B cell (primary cell): ENCODE data around the gene RFC1. TPM values are rescaled to one million over a fixed set of nuclear protein-coding genes. Genes with fewer than 3 reads are reported as not detected.

ENCODE experiments used
- ATAC-seq: fragments of 200-7000 bp; cut with Tn5 transposase; one replicate; pipeline ENCODE4 v1.10.0; 2021; ENCODE audit warnings: low read depth, mild to moderate bottlenecking, moderate number of reproducible peaks, moderate library complexity
- CTCF ChIA-PET: fragments of 350-600 bp; sonication (Branson Sonifier 250); formaldehyde crosslinking; loops from one replicate; lab custom pipeline; 2021; ENCODE audit warnings: antibody characterized with exemption, inconsistent platforms; lab: Charles Lee
- POLR2A ChIA-PET: fragments of 350-600 bp; sonication (Branson Sonifier 250); formaldehyde crosslinking; loops from one replicate; lab custom pipeline; 2021; ENCODE audit warnings: antibody characterized with exemption; lab: Charles Lee
- DNase-seq: peaks from one replicate; pipeline ENCODE4 v3.0.0; 2013
- H2AFZ ChIP-seq: 2 replicates; pipeline ENCODE4 v1.6.1; 2012; ENCODE audit warnings: mild to moderate bottlenecking, low read depth, low read length; ENCODE audit not compliant: insufficient read depth, poor library complexity, severe bottlenecking
- H3K27ac ChIP-seq, 2 donors: 1 replicate in 1 of 2; 2 replicates in 1 of 2; pipeline ENCODE4 v1.5.1; 2012 to 2013; ENCODE audit warnings: low read length in 2 of 2, mild to moderate bottlenecking in 2 of 2, moderate library complexity in 1 of 2
- H3K27me3 ChIP-seq, 4 experiments: fragments of 200-600 bp in 1 of 4; sonication (generic) in 1 of 4; replicated peaks in 1 of 4; 1 replicate in 2 of 4; 2 replicates in 2 of 4; pipeline versions ENCODE4 v1.6.1 to v1.7.0; 2013 to 2016; ENCODE audit warnings: low read length in 3 of 4, mild to moderate bottlenecking in 2 of 4, mixed read lengths in 1 of 4, moderate library complexity in 1 of 4; ENCODE audit not compliant: insufficient read depth in 4 of 4, control insufficient read depth in 3 of 4; ENCODE audit errors: control extremely low read depth in 1 of 4
- H3K36me3 ChIP-seq, 2 experiments: replicated peaks in 1 of 2; 1 replicate in 1 of 2; 2 replicates in 1 of 2; pipeline versions ENCODE4 v1.6.1 to v1.7.1; 2013; ENCODE audit warnings: low read length in 1 of 2; ENCODE audit not compliant: insufficient read depth in 2 of 2, control insufficient read depth in 1 of 2; ENCODE audit errors: control extremely low read depth in 1 of 2, extremely low read depth in 1 of 2
- H3K4me1 ChIP-seq, 2 donors: fragments of 200-600 bp in 1 of 2; sonication (generic) in 1 of 2; 1 replicate in 1 of 2; 2 replicates in 1 of 2; pipeline versions ENCODE4 v1.5.1 to v1.6.1; 2013 to 2017; ENCODE audit warnings: low read length in 2 of 2; ENCODE audit not compliant: control insufficient read depth in 2 of 2, insufficient read depth in 2 of 2
- H3K4me2 ChIP-seq: replicated peaks from 2 replicates; pipeline ENCODE3; 2012; ENCODE audit warnings: mild to moderate bottlenecking, low read depth, low read length; ENCODE audit not compliant: poor library complexity, severe bottlenecking
- H3K4me3 ChIP-seq, 5 experiments: fragments of 200-600 bp in 1 of 5; sonication (generic) in 1 of 5; 1 replicate in 3 of 5; 2 replicates in 2 of 5; pipeline versions ENCODE4 v1.5.1 to v1.7.0; 2011 to 2016; ENCODE audit warnings: low read length in 4 of 5, mild to moderate bottlenecking in 4 of 5, low read depth in 2 of 5, control low read depth in 1 of 5, moderate library complexity in 1 of 5; ENCODE audit not compliant: insufficient read depth in 1 of 5; ENCODE audit errors: control extremely low read depth in 1 of 5, extremely low read depth in 1 of 5
- H3K79me2 ChIP-seq: fragments of 200-600 bp; sonication (generic); one replicate; pipeline ENCODE4 v1.6.0; 2016; ENCODE audit warnings: low read length; ENCODE audit not compliant: control insufficient read depth, insufficient read depth
- H3K9ac ChIP-seq: fragments of 200-600 bp; sonication (generic); 2 replicates; pipeline ENCODE4 v1.6.1; 2017; ENCODE audit warnings: mild to moderate bottlenecking, low read length, moderate library complexity
- H3K9me3 ChIP-seq, 3 donors: one replicate each; pipeline versions ENCODE4 v1.6.1 to v1.7.1; 2013; ENCODE audit warnings: low read length in 2 of 3; ENCODE audit not compliant: control insufficient read depth in 2 of 3, insufficient read depth in 1 of 3; ENCODE audit errors: control extremely low read depth in 1 of 3
- H4K20me1 ChIP-seq: 2 replicates; pipeline ENCODE4 v1.6.0; 2012; ENCODE audit warnings: mild to moderate bottlenecking, low read length; ENCODE audit not compliant: insufficient read depth, control insufficient read depth, poor library complexity, severe bottlenecking
- H3K27ac Mint-ChIP-seq: one replicate; pipeline ENCODE4 v1.8.0; 2021; ENCODE audit warnings: mixed read lengths
- H3K27me3 Mint-ChIP-seq: one replicate; pipeline ENCODE4 v1.8.0; 2021; ENCODE audit warnings: mixed read lengths
- H3K4me1 Mint-ChIP-seq: one replicate; pipeline ENCODE4 v1.8.0; 2021; ENCODE audit warnings: mixed read lengths
- H3K4me3 Mint-ChIP-seq: one replicate; pipeline ENCODE4 v1.8.0; 2021; ENCODE audit warnings: mixed read lengths
- H3K9me3 Mint-ChIP-seq: one replicate; pipeline ENCODE4 v1.8.0; 2022; ENCODE audit warnings: mixed read lengths; ENCODE audit not compliant: insufficient read depth
- EZH2 ChIP-seq: IDR thresholded peaks from 2 replicates; pipeline ENCODE4 v1.6.1; 2012; ENCODE audit warnings: borderline replicate concordance, low read depth, mild to moderate bottlenecking, moderate library complexity, low read length; ENCODE audit not compliant: insufficient read depth, poor library complexity, severe bottlenecking
- WGBS: methylation state at CpG from one replicate; pipeline ENCODE4 v1.1.5; 2013; ENCODE audit warnings: missing lambda C conversion rate; ENCODE audit not compliant: insufficient coverage; 5-methylcytosine and 5-hydroxymethylcytosine counted together
- intact Hi-C: fragments of 100-400 bp; cut with micrococcal nuclease; formaldehyde crosslinking; loops from one replicate; pipeline ENCODE4 v1.10.0; 2022
- polyA plus RNA-seq: library from polyadenylated mRNA; depleted of rRNA; stranded (reverse); fragments of >200 nt; gene quantifications from 2 replicates; pipeline ENCODE4 v1.2.3, GENCODE V29; 2012
- total RNA-seq, 2 donors: library from RNA; stranded (reverse); fragments of 120-200 nt in 1 of 2; gene quantifications; 1 replicate in 1 of 2; 2 replicates in 1 of 2; pipeline versions ENCODE4 v1.2.3 to v1.2.4, GENCODE V29; 2013 to 2022
- TF ChIP-seq, protein P1 (sequence below): fragments of 200-600 bp; IDR thresholded peaks from one replicate; pipeline ENCODE4 v1.8.0; 2022; ENCODE audit warnings: antibody characterized with exemption, mild to moderate bottlenecking

Gene RFC1
- total and polyA plus RNA-seq, 2 donors (not counting 1 experiment from before 2014, with no cell fraction given), result 14.9 to 55.1 TPM

GRCh38 chr4:39312816-39313215 lies 53.3 kb downstream of the RFC1 start:
- H3K36me3 ChIP-seq, result peaks cover 0 to 91% of the 10 kb centered on the region in 2 experiments
- H3K27ac Mint-ChIP-seq, result no peak overlapping the region
- intact Hi-C loops, result no loop called here

GRCh38 chr4:39308611-39309010 lies 57.6 kb downstream of the RFC1 start:
- Histone ChIP-seq H3K27ac (no peak overlapping the region), H4K20me1 (no peaks in the 10 kb centered on the region), H2AFZ (no peak overlapping the region), H3K79me2 (no peaks in the 10 kb centered on the region), H3K4me2 (no peak overlapping the region), H3K27me3 (no peaks in the 10 kb centered on the region), H3K9ac (no peak overlapping the region), H3K36me3 (peaks cover 0 to 86% of the 10 kb centered on the region in 2 experiments), H3K4me3 (no peak overlapping the region), H3K9me3 (no peaks in the 10 kb centered on the region), H3K4me1 (no peaks in the 10 kb centered on the region)
- intact Hi-C loops, result no loop called here
- WGBS, result 96% methylated on average over 3 of the region's 6 CpGs
- Mint-ChIP-seq H3K4me3 (no peak overlapping the region), H3K9me3 (no peaks in the 10 kb centered on the region), H3K27ac (no peak overlapping the region), H3K4me1 (no peaks in the 10 kb centered on the region), H3K27me3 (no peaks in the 10 kb centered on the region)
- ChIA-PET CTCF (no interaction called here), POLR2A (no interaction called here)
- ATAC-seq (no peak), DNase-seq (no peak)
- TF ChIP-seq, protein P1, sequence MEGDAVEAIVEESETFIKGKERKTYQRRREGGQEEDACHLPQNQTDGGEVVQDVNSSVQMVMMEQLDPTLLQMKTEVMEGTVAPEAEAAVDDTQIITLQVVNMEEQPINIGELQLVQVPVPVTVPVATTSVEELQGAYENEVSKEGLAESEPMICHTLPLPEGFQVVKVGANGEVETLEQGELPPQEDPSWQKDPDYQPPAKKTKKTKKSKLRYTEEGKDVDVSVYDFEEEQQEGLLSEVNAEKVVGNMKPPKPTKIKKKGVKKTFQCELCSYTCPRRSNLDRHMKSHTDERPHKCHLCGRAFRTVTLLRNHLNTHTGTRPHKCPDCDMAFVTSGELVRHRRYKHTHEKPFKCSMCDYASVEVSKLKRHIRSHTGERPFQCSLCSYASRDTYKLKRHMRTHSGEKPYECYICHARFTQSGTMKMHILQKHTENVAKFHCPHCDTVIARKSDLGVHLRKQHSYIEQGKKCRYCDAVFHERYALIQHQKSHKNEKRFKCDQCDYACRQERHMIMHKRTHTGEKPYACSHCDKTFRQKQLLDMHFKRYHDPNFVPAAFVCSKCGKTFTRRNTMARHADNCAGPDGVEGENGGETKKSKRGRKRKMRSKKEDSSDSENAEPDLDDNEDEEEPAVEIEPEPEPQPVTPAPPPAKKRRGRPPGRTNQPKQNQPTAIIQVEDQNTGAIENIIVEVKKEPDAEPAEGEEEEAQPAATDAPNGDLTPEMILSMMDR, result no peak
- no peak for TF ChIP-seq EZH2

More at GRCh38 chr4:39312816-39313215, 53.3 kb downstream of the RFC1 start:
- H3K4me2 ChIP-seq, result no peak overlapping the region
- no peaks in the 10 kb centered on the region for H3K9me3 Mint-ChIP-seq
- no peaks in the 10 kb centered on the region for H3K4me1 Mint-ChIP-seq
- no peak overlapping the region for H3K4me3 Mint-ChIP-seq
- no peak overlapping the region for H3K4me3 ChIP-seq
- ATAC-seq (no peak), DNase-seq (no peak)
- TF ChIP-seq, protein P1, result no peak
- TF ChIP-seq EZH2, result no peak
- H3K9ac ChIP-seq, result no peak overlapping the region
- no peaks in the 10 kb centered on the region for H3K27me3 ChIP-seq
- H3K79me2 ChIP-seq, result peaks cover 5% of the 10 kb centered on the region
- POLR2A ChIA-PET, result no interaction called here
- no peaks in the 10 kb centered on the region for H3K4me1 ChIP-seq
- H4K20me1 ChIP-seq, result no peaks in the 10 kb centered on the region
- WGBS, result 96% methylated on average over 3 of the region's 4 CpGs
- no peak overlapping the region for H2AFZ ChIP-seq
- CTCF ChIA-PET, result interaction anchor here (0.6 kb wide), 1 partner anchor 1680 kb away, joined by 3 read pairs; no protein-coding TSS in a partner anchor
- no peaks in the 10 kb centered on the region for H3K27me3 Mint-ChIP-seq
- no peaks in the 10 kb centered on the region for H3K9me3 ChIP-seq
- H3K27ac ChIP-seq, result no peak overlapping the region
